Stimulated activated naive CD8-positive, alpha-beta T cell treated with anti-CD3 and anti-CD28 coated beads, Interleukin-15, Interleukin-2, amounts not matched to agents 100 ng/mL and 50 ng/mL, for 24 hours (primary cell): ENCODE measurements around the gene DUSP2.
A peak's percentile ranks its signal among the peaks of the same experiment; 100 is the strongest.

Experiments used
- H3K27ac Mint-ChIP-seq: one replicate; pipeline ENCODE4 v1.8.0; 2021; ENCODE audit warnings: mild to moderate bottlenecking, mixed read lengths
- H3K27me3 Mint-ChIP-seq: one replicate; pipeline ENCODE4 v1.8.0; 2021; ENCODE audit warnings: mixed read lengths
- H3K36me3 Mint-ChIP-seq: one replicate; pipeline ENCODE4 v1.8.0; 2021; ENCODE audit warnings: low read depth, mixed read lengths
- H3K4me1 Mint-ChIP-seq: one replicate; pipeline ENCODE4 v1.8.0; 2021; ENCODE audit warnings: low read depth, mixed read lengths
- H3K4me3 Mint-ChIP-seq: one replicate; pipeline ENCODE4 v1.8.0; 2021; ENCODE audit warnings: mild to moderate bottlenecking, mixed read lengths
- H3K9me3 Mint-ChIP-seq: one replicate; pipeline ENCODE4 v1.8.0; 2021; ENCODE audit warnings: mixed read lengths

Gene DUSP2

DNA sequence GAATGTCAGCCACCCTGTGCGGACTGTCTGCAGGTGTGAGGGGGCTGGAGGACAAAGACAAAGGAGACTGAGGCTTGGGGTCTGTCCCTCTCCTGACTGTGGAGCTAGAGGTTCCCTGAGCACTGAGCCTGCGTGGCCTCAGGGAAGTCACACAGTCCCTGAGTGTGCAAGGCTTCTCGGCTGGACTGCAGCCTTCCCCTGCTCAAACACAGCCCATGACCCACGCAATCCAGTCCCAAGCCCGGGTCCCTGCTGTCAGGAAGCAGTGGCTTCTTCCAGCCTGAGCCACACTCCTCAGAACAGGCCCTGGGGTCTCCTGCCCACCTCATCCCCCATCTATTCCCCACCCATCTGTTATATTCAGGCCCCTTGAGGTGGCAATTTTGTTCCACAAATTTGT lies 9.6 kb downstream of the DUSP2 start:
- H3K9me3 Mint-ChIP-seq = no peaks in the 10 kb centered on the region
- H3K27me3 Mint-ChIP-seq = no peaks in the 10 kb centered on the region
- no peak overlapping the region for H3K27ac Mint-ChIP-seq
- H3K36me3 Mint-ChIP-seq = no peaks in the 10 kb centered on the region
- peaks cover 31% of the 10 kb centered on the region for H3K4me1 Mint-ChIP-seq
- H3K4me3 Mint-ChIP-seq = no peak overlapping the region

DNA sequence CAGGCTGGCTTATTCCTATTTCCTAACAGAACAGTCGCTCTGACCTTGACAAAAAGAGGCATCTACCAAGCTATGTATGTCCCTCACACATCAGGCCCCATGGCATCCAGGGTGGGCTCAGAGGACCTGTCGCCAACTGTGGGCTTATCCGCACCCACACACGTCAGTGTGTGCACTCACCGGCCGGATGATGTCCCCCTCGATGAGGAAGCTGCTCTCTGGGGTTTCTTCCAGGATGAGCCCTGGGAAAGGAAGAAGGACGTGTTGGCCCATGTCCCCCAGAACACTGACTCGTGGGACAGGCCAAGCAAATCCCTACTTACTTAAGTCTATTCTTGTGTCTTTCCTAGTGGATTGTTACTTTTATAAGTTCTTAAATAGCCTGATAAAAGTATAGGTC lies 10.1 kb downstream of the DUSP2 start:
- H3K27me3 Mint-ChIP-seq = no peaks in the 10 kb centered on the region
- H3K36me3 Mint-ChIP-seq = no peaks in the 10 kb centered on the region
- H3K4me1 Mint-ChIP-seq = peaks cover 33% of the 10 kb centered on the region
- no peaks in the 10 kb centered on the region for H3K9me3 Mint-ChIP-seq
- H3K27ac Mint-ChIP-seq = no peak overlapping the region
- no peak overlapping the region for H3K4me3 Mint-ChIP-seq

DNA sequence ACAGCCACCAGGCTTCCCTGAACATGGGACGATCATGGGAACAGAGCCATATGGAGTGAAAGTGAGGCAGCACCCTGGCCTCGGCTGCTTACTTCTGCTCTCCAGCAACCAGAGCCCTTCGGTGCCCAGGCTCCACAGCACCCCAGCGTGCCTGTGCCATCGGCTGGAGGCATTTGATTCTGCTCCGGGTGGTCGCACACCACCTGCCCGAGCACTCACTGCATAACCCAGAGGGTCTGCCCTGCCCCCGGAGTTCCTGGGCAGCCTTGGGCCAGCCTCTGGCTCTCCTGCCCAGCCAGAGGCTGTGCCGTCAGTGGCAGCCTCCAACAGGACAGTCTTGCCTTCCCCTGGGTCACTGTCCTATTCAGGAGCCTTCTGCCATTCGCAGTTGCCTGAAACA lies 10.8 kb downstream of the DUSP2 start:
- Mint-ChIP-seq H3K4me3 (no peak overlapping the region), H3K9me3 (no peaks in the 10 kb centered on the region), H3K36me3 (peaks cover 7% of the 10 kb centered on the region), H3K4me1 (peaks cover 25% of the 10 kb centered on the region), H3K27ac (no peak overlapping the region), H3K27me3 (no peaks in the 10 kb centered on the region)

DNA sequence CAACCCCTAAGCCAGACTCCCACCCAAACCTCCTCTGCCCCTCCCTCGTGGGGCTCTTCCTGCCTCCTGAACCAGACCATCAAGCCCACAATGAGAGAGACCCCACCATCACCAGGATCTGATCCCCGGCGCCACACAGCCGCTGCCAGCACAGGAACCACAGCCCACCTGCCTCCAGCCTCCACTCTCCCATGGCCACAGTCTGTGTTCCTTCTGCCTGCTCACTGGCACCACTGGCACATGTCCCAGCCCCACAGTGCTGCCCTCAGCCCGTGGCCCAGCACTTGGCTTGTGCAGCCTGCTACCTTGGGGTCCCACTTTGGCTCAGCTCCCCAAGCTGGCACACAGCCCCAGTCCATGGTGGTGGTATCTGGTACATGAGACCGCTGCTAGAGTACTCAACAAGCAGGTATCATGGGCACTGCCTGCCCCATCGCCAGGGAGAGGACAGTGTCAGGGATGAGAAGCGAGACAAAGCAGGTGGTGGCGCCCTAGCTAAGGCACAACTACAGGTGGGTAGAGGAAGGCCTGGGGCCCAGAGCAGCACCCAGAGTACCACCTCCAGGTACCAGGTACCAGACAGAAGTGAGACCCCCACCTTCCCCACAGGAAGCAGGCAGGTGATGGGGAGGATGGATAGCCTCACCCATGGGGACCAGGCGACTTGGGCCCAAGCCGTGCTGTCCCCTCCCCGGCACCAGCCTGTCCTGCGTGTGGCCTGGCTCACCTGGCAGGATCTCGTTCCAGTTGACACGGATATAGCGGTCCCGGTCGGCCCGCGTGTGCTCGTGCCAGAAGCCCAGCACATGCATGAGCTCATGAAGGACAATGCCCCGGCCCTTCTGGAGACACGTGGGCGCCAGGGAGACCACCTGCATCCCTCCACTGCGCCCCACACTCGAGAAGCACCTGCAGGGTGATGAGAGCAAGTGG lies 13.2 kb downstream of the DUSP2 start:
- Mint-ChIP-seq H3K27ac (peak overlapping the region; percentile 72), H3K36me3 (peaks cover 9% of the 10 kb centered on the region), H3K27me3 (no peaks in the 10 kb centered on the region), H3K4me1 (peaks cover 18% of the 10 kb centered on the region), H3K4me3 (peak overlapping the region; percentile 24), H3K9me3 (no peaks in the 10 kb centered on the region)

DNA sequence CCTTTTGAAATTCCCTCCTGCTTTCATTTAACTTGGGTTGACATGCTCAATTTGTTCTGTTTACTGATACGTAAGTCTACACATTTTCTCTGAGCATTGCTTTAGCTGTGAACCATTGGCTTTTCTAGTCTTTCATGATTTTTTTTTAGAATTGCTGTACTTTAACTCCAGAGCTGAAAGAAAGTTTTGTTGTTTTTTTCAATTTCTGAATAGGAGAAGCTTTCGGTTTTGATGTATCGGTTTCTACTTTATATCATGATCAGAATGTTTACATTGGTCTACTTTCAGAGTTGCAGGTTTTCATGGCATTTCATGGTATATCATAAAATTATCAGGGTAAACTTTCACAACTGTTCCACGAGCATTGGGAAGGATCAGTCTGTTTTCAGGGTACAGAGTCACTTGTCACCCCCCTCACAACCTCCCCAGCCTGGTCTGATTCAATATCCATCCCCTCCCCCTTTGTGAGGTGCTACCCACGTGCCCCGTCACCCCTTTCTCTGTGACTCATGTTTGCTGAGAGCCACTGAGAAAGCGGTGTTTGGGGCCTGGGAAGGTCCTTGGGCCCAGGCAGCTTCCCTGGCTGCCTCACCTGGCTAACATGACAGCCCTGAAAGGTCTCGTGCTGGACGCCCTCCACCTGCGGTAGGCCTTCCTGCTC lies 14.0 kb downstream of the DUSP2 start:
- Mint-ChIP-seq H3K4me3 (peak overlapping the region; percentile 24), H3K9me3 (no peaks in the 10 kb centered on the region), H3K27me3 (no peaks in the 10 kb centered on the region), H3K36me3 (peaks cover 10% of the 10 kb centered on the region), H3K27ac (peak overlapping the region; percentile 72), H3K4me1 (peaks cover 18% of the 10 kb centered on the region)

DNA sequence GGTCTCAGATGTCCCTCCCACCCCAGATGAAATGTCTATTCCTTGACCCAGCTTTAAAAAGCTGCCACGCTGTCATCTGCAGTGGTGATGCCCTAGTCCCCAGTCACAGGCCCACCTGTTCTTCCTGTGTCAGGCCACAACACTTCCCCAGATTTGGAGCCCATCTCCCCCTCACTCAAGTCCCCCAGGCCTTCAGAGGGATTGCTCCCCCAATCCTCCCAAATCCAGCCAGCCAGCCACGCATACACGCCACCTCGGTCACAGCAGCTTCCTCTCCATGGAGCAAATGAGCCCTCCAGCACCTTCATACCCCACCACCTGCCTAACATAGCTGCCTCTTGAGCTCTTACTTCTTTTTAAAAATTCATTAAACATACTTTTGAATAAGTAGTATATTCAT lies 14.8 kb downstream of the DUSP2 start:
- H3K4me3 Mint-ChIP-seq = no peak overlapping the region
- peaks cover 18% of the 10 kb centered on the region for H3K4me1 Mint-ChIP-seq
- no peaks in the 10 kb centered on the region for H3K27me3 Mint-ChIP-seq
- H3K27ac Mint-ChIP-seq = no peak overlapping the region
- peaks cover 14% of the 10 kb centered on the region for H3K36me3 Mint-ChIP-seq
- no peaks in the 10 kb centered on the region for H3K9me3 Mint-ChIP-seq

DNA sequence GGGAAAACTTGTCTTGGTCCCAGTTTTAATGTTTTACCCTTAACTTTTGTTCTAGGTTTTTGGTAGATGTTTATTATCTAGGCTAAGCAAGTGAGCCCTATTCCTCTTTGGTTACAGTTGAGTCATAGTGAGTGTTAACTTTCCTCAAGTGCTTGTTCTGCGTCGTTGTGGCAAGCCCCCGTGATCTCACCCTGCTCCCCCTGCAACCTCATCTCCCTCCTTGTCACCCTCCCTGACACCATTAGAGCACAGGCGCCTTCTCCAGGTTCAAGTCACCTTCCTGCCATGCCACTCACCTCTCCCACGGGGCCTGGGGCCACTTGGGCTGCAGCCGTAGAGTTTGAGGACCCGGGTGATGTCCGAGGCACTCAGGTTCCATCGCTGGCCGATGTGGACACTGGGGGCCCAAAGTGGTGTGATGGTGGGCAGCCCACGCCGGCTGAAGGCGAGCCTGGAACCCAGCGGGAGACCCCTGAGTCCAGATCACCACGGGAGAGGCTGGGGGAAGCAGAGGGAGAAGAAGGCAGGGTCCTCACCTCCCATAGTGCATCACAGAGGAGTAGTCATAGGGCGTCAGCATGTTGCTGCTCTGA lies 15.6 kb downstream of the DUSP2 start:
- Mint-ChIP-seq H3K4me1 (peaks cover 18% of the 10 kb centered on the region), H3K9me3 (no peaks in the 10 kb centered on the region), H3K27me3 (no peaks in the 10 kb centered on the region), H3K4me3 (no peak overlapping the region), H3K36me3 (peaks cover 21% of the 10 kb centered on the region), H3K27ac (no peak overlapping the region)

DNA sequence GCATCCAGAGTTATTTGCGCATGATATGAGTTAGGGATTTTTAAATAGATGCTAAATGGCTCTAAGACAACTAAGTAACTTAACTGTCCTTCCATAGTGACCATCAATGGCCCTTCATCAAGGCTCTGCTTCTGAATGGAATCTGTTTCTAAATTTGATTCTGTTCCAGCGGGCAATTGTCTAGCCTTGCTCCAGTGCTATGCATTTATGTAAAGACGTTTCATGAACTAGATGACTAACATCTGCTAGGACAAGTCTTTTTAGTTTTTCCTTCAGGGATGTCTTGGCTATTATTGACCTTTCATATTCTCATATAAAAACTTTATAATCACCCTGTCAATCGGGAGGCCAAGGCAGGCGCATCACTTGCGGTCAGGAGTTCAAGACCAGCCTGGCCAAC lies 16.8 kb downstream of the DUSP2 start:
- Mint-ChIP-seq H3K36me3 (peaks cover 21% of the 10 kb centered on the region), H3K27me3 (no peaks in the 10 kb centered on the region), H3K9me3 (no peaks in the 10 kb centered on the region), H3K4me3 (no peak overlapping the region), H3K27ac (no peak overlapping the region), H3K4me1 (peaks cover 18% of the 10 kb centered on the region)

DNA sequence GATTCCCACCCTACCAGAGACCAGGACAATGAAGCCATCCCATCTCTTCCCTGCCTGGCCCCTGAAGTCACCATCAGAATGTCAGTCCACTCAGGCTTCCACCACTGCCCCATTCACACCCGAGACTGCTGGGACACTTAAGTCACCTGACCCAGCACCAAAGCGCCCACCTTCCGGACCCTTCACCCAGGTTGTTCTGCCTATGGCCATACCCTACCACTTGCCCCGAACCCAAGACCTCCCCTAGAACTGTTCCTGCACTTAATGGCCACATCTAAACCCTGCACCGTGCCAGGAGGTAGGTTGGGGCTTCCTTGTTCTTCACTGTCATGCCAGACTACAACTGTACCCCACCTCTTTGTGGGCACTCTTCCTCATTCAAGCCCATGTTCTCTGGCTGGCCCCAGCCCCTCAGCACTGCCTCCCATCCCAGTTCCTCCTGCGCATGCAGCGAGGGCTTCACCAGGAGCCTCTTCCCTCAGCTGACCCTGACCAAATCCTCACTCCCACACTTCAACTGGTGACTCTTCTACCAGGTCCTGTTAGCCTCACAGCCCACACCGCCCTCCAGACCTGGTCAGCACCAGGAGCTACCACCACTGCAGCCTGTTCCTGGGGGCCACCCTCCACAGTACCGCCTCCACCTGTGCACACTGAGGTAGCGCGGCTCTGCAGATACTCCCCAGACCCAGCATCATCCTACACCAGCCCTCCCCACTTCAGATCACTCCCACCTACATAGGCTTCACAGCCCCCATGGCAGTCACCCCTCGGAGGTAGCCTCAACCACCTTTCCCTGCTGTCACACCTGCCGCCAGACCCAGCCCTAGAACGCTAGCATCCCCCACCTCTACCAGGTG lies 20.6 kb downstream of the DUSP2 start:
- H3K27me3 Mint-ChIP-seq = peaks cover 22% of the 10 kb centered on the region
- H3K9me3 Mint-ChIP-seq = no peaks in the 10 kb centered on the region
- peaks cover 11% of the 10 kb centered on the region for H3K4me1 Mint-ChIP-seq
- H3K27ac Mint-ChIP-seq = no peak overlapping the region
- peaks cover 16% of the 10 kb centered on the region for H3K36me3 Mint-ChIP-seq
- H3K4me3 Mint-ChIP-seq = no peak overlapping the region

DNA sequence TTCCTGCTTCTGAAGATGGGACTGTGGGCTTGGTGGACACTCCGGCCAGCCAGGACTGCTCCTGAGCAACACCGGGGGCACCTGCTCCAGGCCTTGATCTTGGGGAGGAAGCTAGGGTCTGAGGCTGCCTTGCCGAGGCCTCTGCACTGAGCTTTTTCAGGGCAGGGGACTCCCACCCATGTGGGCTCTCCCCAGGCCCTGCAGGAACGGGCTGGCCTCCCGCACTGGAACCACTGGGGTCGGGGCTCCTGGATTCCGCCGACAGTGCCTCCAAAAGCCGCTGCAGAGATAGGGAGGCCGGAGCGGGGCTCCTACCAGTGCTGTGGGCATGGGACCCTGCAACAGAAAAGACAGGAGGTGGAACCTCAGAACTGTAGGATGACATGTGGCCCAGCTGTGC lies 21.3 kb downstream of the DUSP2 start:
- no peaks in the 10 kb centered on the region for H3K9me3 Mint-ChIP-seq
- peaks cover 27% of the 10 kb centered on the region for H3K27me3 Mint-ChIP-seq
- no peak overlapping the region for H3K4me3 Mint-ChIP-seq
- no peak overlapping the region for H3K27ac Mint-ChIP-seq
- peaks cover 11% of the 10 kb centered on the region for H3K4me1 Mint-ChIP-seq
- peaks cover 12% of the 10 kb centered on the region for H3K36me3 Mint-ChIP-seq

DNA sequence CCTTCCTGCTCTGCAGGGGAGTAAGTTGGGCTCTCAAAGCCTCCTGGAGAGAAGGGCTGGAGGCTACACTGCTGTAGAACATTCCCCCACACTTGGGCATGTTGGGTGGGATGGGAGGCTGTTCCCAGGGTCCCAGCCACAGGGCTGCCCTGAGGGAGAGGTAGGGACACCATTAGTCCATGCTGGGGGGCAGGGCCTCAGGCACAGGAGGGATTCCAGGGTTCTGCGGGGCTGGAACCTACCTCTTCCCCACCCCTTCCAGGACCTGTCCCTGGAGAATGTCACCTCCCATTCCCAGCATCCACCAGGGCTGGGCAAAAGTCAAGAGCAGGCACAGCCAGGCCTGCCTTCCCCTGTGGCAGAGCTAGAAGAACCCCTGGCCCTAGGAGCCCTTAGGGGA lies 21.9 kb downstream of the DUSP2 start:
- Mint-ChIP-seq H3K36me3 (peaks cover 12% of the 10 kb centered on the region), H3K27ac (no peak overlapping the region), H3K9me3 (no peaks in the 10 kb centered on the region), H3K27me3 (peaks cover 33% of the 10 kb centered on the region), H3K4me1 (peaks cover 11% of the 10 kb centered on the region), H3K4me3 (no peak overlapping the region)

DNA sequence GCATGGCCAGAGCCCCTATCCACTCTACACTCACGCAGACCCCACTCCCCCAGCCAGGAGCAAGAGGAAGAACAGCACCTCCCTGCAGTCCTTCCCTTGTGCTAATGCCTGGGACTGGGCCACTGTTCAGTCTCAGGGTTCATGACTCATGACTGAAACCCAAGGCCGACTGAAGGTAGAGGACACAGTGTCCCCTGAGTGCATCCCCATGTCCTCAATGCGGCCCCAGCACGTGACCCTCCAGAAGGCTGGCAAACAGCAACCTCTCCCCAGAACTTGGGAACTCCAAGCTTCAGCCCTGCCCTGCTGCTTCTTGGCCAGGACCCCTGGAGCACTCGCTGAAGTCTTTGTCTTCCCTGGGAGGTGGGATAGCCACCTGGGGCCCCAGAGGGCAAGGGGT lies 22.8 kb downstream of the DUSP2 start:
- peaks cover 12% of the 10 kb centered on the region for H3K36me3 Mint-ChIP-seq
- no peak overlapping the region for H3K4me3 Mint-ChIP-seq
- H3K27me3 Mint-ChIP-seq = peaks cover 33% of the 10 kb centered on the region
- H3K9me3 Mint-ChIP-seq = no peaks in the 10 kb centered on the region
- H3K4me1 Mint-ChIP-seq = peaks cover 19% of the 10 kb centered on the region
- no peak overlapping the region for H3K27ac Mint-ChIP-seq

DNA sequence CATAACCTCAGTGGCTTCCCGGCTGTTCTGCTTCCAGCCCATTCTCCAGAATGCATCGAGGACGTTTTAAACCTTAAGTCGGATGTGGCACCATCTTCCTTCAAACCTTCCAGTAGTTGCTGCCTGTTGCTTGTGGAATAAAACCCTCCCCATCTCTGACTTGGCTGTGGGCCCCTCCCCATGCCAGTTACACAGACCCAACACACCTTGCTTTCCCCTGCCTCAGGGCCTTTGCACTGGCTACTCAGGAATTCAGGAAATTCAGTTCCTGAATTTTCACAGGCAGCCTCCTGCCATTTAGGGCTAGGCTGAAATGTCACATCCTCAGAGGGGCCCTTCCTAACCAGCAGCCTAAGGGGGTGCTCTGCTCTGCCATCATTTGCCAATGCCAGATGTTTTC lies 23.8 kb downstream of the DUSP2 start:
- Mint-ChIP-seq H3K4me3 (no peak overlapping the region), H3K36me3 (peaks cover 12% of the 10 kb centered on the region), H3K27me3 (peaks cover 33% of the 10 kb centered on the region)

DNA sequence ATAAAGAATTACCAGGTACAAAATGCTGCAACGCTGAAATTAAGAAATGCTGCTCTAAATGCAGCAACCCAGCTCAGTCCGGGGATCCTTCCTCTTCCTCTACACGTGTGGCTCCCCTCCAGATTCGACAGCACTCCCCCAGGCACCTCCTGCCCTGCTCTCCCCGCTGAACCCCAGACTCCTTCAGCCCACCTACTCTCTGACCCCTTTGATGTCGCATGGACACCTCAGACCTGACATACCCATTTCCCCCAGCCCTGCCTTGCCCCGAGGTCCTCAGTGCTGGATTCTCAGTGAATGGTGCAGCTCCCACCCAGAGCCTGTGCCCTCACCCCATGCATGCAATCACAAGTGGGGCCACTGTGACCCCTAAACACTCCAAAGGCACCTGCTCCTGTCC lies 24.2 kb downstream of the DUSP2 start:
- Mint-ChIP-seq H3K36me3 (peaks cover 8% of the 10 kb centered on the region), H3K27me3 (peaks cover 33% of the 10 kb centered on the region), H3K9me3 (no peaks in the 10 kb centered on the region), H3K27ac (no peak overlapping the region), H3K4me3 (no peak overlapping the region), H3K4me1 (peaks cover 23% of the 10 kb centered on the region)

More for the DNA sequence above, 23.8 kb downstream of the DUSP2 start:
- Mint-ChIP-seq H3K4me1 (peaks cover 23% of the 10 kb centered on the region), H3K9me3 (no peaks in the 10 kb centered on the region), H3K27ac (no peak overlapping the region)
